Pancreas (tissue), 10 donors: ENCODE measurements around the gene TMEM200A. TPM values are rescaled to one million over a fixed set of nuclear protein-coding genes. Genes with fewer than 3 reads are reported as not detected.

Experiments used
- ATAC-seq, 4 donors: fragments of 200-7000 bp; cut with Tn5 transposase; one replicate each; pipeline versions ENCODE4 v1.8.0 to v1.9.1; 2020; ENCODE audit warnings: mild to moderate bottlenecking in 4 of 4, moderate library complexity in 4 of 4
- DNase-seq, 6 donors: peaks; one replicate each; pipeline ENCODE4 v3.0.0-alpha.2; 2020
- FAIRE-seq: peaks from 2 replicates; lab custom pipeline; 2012; peaks lifted over from hg19 to GRCh38; lab: Jason Lieb, UNC
- H3K27ac ChIP-seq, 4 donors: fragments of 200-600 bp; sonication (generic); 1 replicate in 3 of 4; 2 replicates in 1 of 4; pipeline versions ENCODE4 v1.5.0 to v1.8.0; 2020
- H3K27me3 ChIP-seq, 4 donors: fragments of 200-600 bp; one replicate each; pipeline ENCODE4 v1.8.0; 2021
- H3K36me3 ChIP-seq, 3 donors: fragments of 200-600 bp; sonication (generic) in 1 of 3; one replicate each; pipeline versions ENCODE4 v1.5.0 to v1.8.0; 2020 to 2021
- H3K4me1 ChIP-seq, 3 donors: fragments of 200-600 bp; one replicate each; pipeline ENCODE4 v1.8.0; 2021
- H3K4me3 ChIP-seq, 4 donors: fragments of 200-600 bp; sonication (generic) in 2 of 4; one replicate each; pipeline versions ENCODE4 v1.5.0 to v1.8.0; 2020 to 2021
- H3K9me3 ChIP-seq, 4 donors: fragments of 200-600 bp; one replicate each; pipeline ENCODE4 v1.8.0; 2021
- CTCF ChIP-seq, 4 donors: fragments of 200-600 bp; sonication (generic) in 3 of 4; IDR thresholded peaks; one replicate each; pipeline versions ENCODE4 v1.5.0 to v1.8.0; 2021; ENCODE audit warnings: antibody characterized with exemption in 4 of 4
- WGBS, 2 donors: extraction: QIAGEN DNeasy Blood & Tissue Kit; methylation state at CpG; one replicate each; pipeline ENCODE4 v1.1.7; 2013; 5-methylcytosine and 5-hydroxymethylcytosine counted together
- intact Hi-C, 3 donors: fragments of 100-400 bp; cut with DNase I; formaldehyde crosslinking; loops; one replicate each; pipeline versions ENCODE4 v1.11.1 to v1.14.2; 2022
- polyA plus RNA-seq, 2 donors: library from polyadenylated mRNA; stranded (reverse); fragments of 200-250 nt; gene quantifications; one replicate each; pipeline ENCODE4 v1.2.3, GENCODE V29; 2013
- total RNA-seq, 6 donors: library from RNA; stranded (reverse); fragmentation: NEBNext Ultra II Directional in 4 of 6; extraction: Animal tissue kit (Norgen Biotek cat#: 25700) in 4 of 6; gene quantifications; one replicate each; pipeline versions ENCODE4 v1.2.1 to v1.2.4, GENCODE V29; 2021 to 2023
- donor health status: healthy with polysubstance abuse.
- donor health status: DM: no; HTN: no; CAD: no; lungs with moderate emphysema.
- donor health status: DM: no; HTN: no; CAD: no.
- donor health status: control.
- donor health status: control.
- donor health status: Bipolar disorder and iron deficiency.
- donor health status: DM: yes; HTN: yes; CAD: no.
- donor health status: DM: no; HTN: no; CAD: no.
- donor health status: DM: no; HTN: no; CAD: no.
- donor health status: DM: yes; HTN: yes; CAD: no.

TMEM200A gene
- total and polyA plus RNA-seq, 8 donors: 0.32 to 7.3 (median 1.3) TPM

DNA sequence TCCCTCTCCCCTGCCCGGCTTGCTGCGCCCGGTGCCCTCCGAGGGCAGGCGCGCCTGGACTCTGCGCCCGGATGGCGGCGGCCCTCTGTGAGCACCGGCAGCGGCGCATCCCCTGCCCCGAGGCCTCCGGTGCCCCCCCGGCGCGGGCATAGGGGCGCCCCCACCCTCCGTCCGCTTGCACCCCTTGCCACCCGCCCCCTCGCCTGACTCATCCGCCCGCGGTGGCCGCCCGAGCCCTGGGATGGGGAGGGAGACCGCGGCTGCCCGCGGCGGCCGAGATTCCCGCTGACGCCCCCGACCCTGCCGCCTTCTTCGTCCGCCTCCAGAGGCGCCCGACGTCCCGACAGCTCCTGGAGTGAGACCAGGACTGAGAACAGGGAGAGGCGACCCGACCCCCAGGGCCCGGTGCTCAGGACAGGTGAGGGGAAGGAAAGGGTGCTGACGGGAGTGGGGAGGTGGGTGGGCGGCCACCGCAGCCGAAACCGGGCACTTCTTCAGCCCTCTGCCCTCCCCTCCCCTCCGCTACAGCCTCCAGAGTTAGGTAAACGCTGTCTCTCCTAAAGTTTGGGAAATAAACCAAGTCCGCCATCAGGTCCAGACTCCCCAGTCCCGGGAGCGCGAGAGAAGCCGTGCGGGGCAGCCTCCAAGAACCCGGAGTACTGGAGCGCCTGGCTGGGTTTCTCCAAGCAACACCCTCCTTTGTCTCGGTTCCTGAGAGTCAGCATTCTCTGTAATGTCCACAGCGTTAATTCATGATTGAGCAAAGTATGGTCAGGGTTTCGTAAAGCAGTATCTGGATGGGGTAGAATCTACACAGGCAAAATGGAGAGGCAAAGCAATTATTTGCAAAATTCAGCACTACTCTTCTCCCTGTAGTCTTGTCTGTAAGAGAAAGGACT is 539 bp downstream of the TMEM200A start:
- Histone ChIP-seq H3K4me1 (no peaks in the 10 kb centered on the region), H3K4me3 (peak overlapping the region; percentile 4 to 60 (median 48)), H3K9me3 (no peaks in the 10 kb centered on the region), H3K36me3 (no peaks in the 10 kb centered on the region), H3K27ac (peak overlapping the region in 2 of 4 donors; percentile 19 to 28), H3K27me3 (peaks cover 0 to 6% (median 3%) of the 10 kb centered on the region in 4 donors)
- WGBS, 2 donors: 2% methylated on average over 52 to 65 of the region's 65 CpGs
- DNase-seq (peak in 4 of 6 donors; percentile 15 to 73 (median 50)), ATAC-seq (peak; percentile 46 to 62 (median 54)), FAIRE-seq (no peak)
- no peak for TF ChIP-seq CTCF (IDR thresholded peaks at IDR 0.05)
- intact Hi-C loops: no loop called here

- Histone ChIP-seq H3K36me3 (no peaks in the 10 kb centered on the region), H3K4me3 (no peak overlapping the region), H3K9me3 (no peaks in the 10 kb centered on the region), H3K4me1 (no peaks in the 10 kb centered on the region), H3K27ac (no peak overlapping the region), H3K27me3 (peaks cover 0 to 6% (median under 1%) of the 10 kb centered on the region in 4 donors)
- intact Hi-C loops: no loop called here
- TF ChIP-seq CTCF (IDR thresholded peaks at IDR 0.05): no peak
- 60 to 67% methylated on average over 1 of the region's 1 CpG for WGBS, 2 donors
- DNase-seq (no peak), FAIRE-seq (no peak), ATAC-seq (no peak)
Measured at GRCh38 chr6:130367767-130368166, 1.9 kb downstream of the TMEM200A start.

DNA sequence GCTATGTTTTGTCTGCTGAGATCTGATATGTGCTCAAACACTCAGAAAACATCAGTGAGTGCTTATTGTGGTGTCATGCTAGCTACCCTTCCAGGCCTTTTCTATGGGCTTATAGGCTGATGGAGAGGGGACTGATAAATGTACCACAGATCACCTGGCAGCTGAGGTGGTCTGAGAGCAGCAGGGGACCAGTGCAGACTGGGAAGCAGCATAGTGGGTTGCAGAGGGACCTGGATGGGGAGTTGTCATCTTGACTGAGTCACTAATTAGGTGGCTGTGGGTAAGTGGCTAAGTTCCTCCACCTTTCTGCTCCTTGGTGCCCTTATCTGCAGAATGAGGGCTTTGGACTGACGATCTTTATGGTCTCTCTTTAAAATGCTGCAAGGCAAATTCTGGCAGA is 2.8 kb downstream of the TMEM200A start:
- no peak overlapping the region for H3K27ac ChIP-seq
- WGBS, 2 donors: 45% methylated on average over 1 of the region's 1 CpG
- DNase-seq (no peak), ATAC-seq (no peak), FAIRE-seq (no peak)
- no peak overlapping the region for H3K4me3 ChIP-seq
- no peaks in the 10 kb centered on the region for H3K9me3 ChIP-seq
- intact Hi-C loops: no loop called here
- peaks cover 0 to 6% (median 0%) of the 10 kb centered on the region in 4 donors for H3K27me3 ChIP-seq
- H3K4me1 ChIP-seq: no peaks in the 10 kb centered on the region
- H3K36me3 ChIP-seq: no peaks in the 10 kb centered on the region
- no peak for TF ChIP-seq CTCF (IDR thresholded peaks at IDR 0.05)

- no peak for DNase-seq
- no peak for TF ChIP-seq CTCF (IDR thresholded peaks at IDR 0.05)
- Histone ChIP-seq H3K9me3 (no peaks in the 10 kb centered on the region), H3K4me1 (no peaks in the 10 kb centered on the region), H3K4me3 (no peak overlapping the region), H3K27ac (no peak overlapping the region), H3K27me3 (peaks cover 0 to 6% (median 0%) of the 10 kb centered on the region in 4 donors), H3K36me3 (no peaks in the 10 kb centered on the region)
- no peak for FAIRE-seq
- ATAC-seq: no peak
- WGBS, 2 donors: 61 to 63% methylated on average over 1 of the region's 1 CpG
- intact Hi-C loops: no loop called here
Measured at GRCh38 chr6:130369831-130370230, 4.0 kb downstream of the TMEM200A start.
